Endothelial cell of umbilical vein (primary cell): ENCODE measurements around the gene FER. TPM values are rescaled to one million over a fixed set of nuclear protein-coding genes. Genes with fewer than 3 reads are reported as not detected.

Source experiments
- BruUV-seq: library from RNA; stranded (reverse); fragments of 400-500 nt; replicated peaks from 2 replicates; lab custom pipeline; 2021; lab: Mats Ljungman, UMichigan
- CTCF ChIA-PET: fragments of 300-600, 350-600 bp; sonication (Branson Sonifier 250); formaldehyde crosslinking; loops from one replicate; lab custom pipeline; 2021; ENCODE audit warnings: antibody characterized with exemption, inconsistent platforms; lab: Charles Lee
- POLR2A ChIA-PET: fragments of 300-600, 350-600 bp; sonication (Branson Sonifier 250); formaldehyde crosslinking; loops from one replicate; lab custom pipeline; 2021; ENCODE audit warnings: antibody characterized with exemption, inconsistent platforms; lab: Charles Lee
- DNase-seq: peaks from one replicate; pipeline ENCODE4 v3.0.0-alpha.2; 2011; ENCODE audit warnings: low read depth, low spot score
- FAIRE-seq: peaks from 2 replicates; lab custom pipeline; 2011; peaks lifted over from hg19 to GRCh38; lab: Jason Lieb, UNC
- H2AFZ ChIP-seq: 2 replicates; pipeline ENCODE4 v1.6.0; 2012; ENCODE audit warnings: low read depth, low read length, control low read depth, inconsistent platforms
- H3K27ac ChIP-seq: 2 replicates; pipeline ENCODE4 v1.5.1; 2011; ENCODE audit warnings: low read depth, mild to moderate bottlenecking, control low read depth, low read length, moderate library complexity; ENCODE audit not compliant: insufficient read depth
- H3K27me3 ChIP-seq, 2 experiments: 2 replicates each; pipeline versions ENCODE4 v1.6.0 to v1.6.1; 2011; ENCODE audit warnings: low read length in 2 of 2, mixed read lengths in 1 of 2; ENCODE audit not compliant: control insufficient read depth in 2 of 2, insufficient read depth in 2 of 2
- H3K36me3 ChIP-seq, 2 experiments: 2 replicates in 1 of 2; 3 replicates in 1 of 2; pipeline ENCODE4 v1.5.1; 2011; ENCODE audit warnings: low read length in 2 of 2, mild to moderate bottlenecking in 1 of 2, moderate library complexity in 1 of 2; ENCODE audit not compliant: control insufficient read depth in 2 of 2, insufficient read depth in 2 of 2; ENCODE audit errors: extremely low read depth in 1 of 2
- H3K4me1 ChIP-seq: 3 replicates; pipeline ENCODE4 v1.5.1; 2011; ENCODE audit warnings: mild to moderate bottlenecking, low read length; ENCODE audit not compliant: control insufficient read depth, insufficient read depth; ENCODE audit errors: extremely low read depth
- H3K4me2 ChIP-seq: 2 replicates; pipeline ENCODE4 v1.6.1; 2011; ENCODE audit warnings: low read length, control low read depth, mixed read lengths; ENCODE audit not compliant: insufficient read depth
- H3K4me3 ChIP-seq, 3 experiments: fragments of 200-600 bp in 1 of 3; sonication (generic), shearing (Covaris generic) in 1 of 3; replicated peaks in 1 of 3; 2 replicates each; pipeline ENCODE4 v1.5.1; 2011 to 2016; ENCODE audit warnings: control low read depth in 3 of 3, low read length in 3 of 3, mild to moderate bottlenecking in 2 of 3, inconsistent platforms in 1 of 3, low read depth in 1 of 3, moderate library complexity in 1 of 3; ENCODE audit not compliant: insufficient read depth in 1 of 3
- H3K79me2 ChIP-seq: 2 replicates; pipeline ENCODE4 v1.6.0; 2012; ENCODE audit warnings: low read length, inconsistent platforms; ENCODE audit not compliant: control insufficient read depth, insufficient read depth
- H3K9ac ChIP-seq: replicated peaks from 2 replicates; pipeline ENCODE3; 2011; ENCODE audit warnings: low read length, control low read depth; ENCODE audit not compliant: insufficient read depth; ENCODE audit errors: extremely low read depth
- H3K9me1 ChIP-seq: replicated peaks from 3 replicates; pipeline ENCODE4 v1.6.0; 2011; ENCODE audit warnings: mild to moderate bottlenecking, low read length; ENCODE audit not compliant: control insufficient read depth, insufficient read depth; ENCODE audit errors: extremely low read depth
- H3K9me3 ChIP-seq: replicated peaks from 2 replicates; pipeline ENCODE4 v1.5.1; 2012; ENCODE audit warnings: low read length, inconsistent platforms; ENCODE audit not compliant: control insufficient read depth, insufficient read depth
- H4K20me1 ChIP-seq: replicated peaks from 2 replicates; pipeline ENCODE3; 2011; ENCODE audit warnings: mild to moderate bottlenecking, low read length; ENCODE audit not compliant: control insufficient read depth, insufficient read depth; ENCODE audit errors: extremely low read depth
- EZH2 ChIP-seq: IDR thresholded peaks from 2 replicates; pipeline ENCODE4 v1.6.1; 2012; ENCODE audit warnings: borderline replicate concordance, low read depth, mild to moderate bottlenecking, moderate library complexity, low read length, inconsistent platforms; ENCODE audit not compliant: severe bottlenecking
- FOS ChIP-seq: IDR thresholded peaks from 2 replicates; pipeline ENCODE4 v1.6.1; 2011; ENCODE audit warnings: mild to moderate bottlenecking, low read length, moderate library complexity, borderline replicate concordance; ENCODE audit not compliant: insufficient read depth
- GATA2 ChIP-seq: IDR thresholded peaks from 2 replicates; pipeline ENCODE4 v1.7.0; 2011; ENCODE audit warnings: low read depth, mild to moderate bottlenecking, moderate library complexity, mixed read lengths, low read length; ENCODE audit not compliant: insufficient read length, insufficient read depth
- JUN ChIP-seq: IDR thresholded peaks from 2 replicates; pipeline ENCODE4 v1.6.1; 2011; ENCODE audit warnings: borderline replicate concordance, low read depth; ENCODE audit not compliant: insufficient read length, insufficient read depth
- MYC ChIP-seq: IDR thresholded peaks from one replicate; pipeline ENCODE4 v1.6.1; 2011; ENCODE audit warnings: mild to moderate bottlenecking, low read depth, low read length
- POLR2A ChIP-seq: IDR thresholded peaks from 2 replicates; pipeline ENCODE4 v1.6.1; 2012; ENCODE audit warnings: low read depth, mild to moderate bottlenecking, control low read depth, low read length
- POLR2AphosphoS5 ChIP-seq: IDR thresholded peaks from 2 replicates; pipeline ENCODE4 v1.6.1; 2012; ENCODE audit warnings: low read depth, mild to moderate bottlenecking, control low read depth, low read length, moderate library complexity; ENCODE audit not compliant: insufficient read depth
- dilution Hi-C: fragments of 300-500 bp; cut with MboI; formaldehyde crosslinking; loops from one replicate; pipeline ENCODE4 v1.15.0; 2019; ENCODE audit warnings: low sequenced_read_pairs; ENCODE audit not compliant: extremely low pct_ligation_motif_present
- intact Hi-C: fragments of 100-400 bp; cut with micrococcal nuclease; formaldehyde crosslinking; loops from one replicate; pipeline ENCODE4 v1.10.0; 2022
- polyA plus RNA-seq, 4 experiments: library from polyadenylated mRNA; depleted of rRNA in 3 of 4; stranded (reverse) in 3 of 4; unstranded in 1 of 4; fragments of >200 nt; gene quantifications; 2 replicates each; pipeline versions ENCODE4 v1.2.1 to v1.2.3, GENCODE V29; 2011 to 2012; ENCODE audit warnings: missing spikeins in 1 of 4
- total RNA-seq: library from RNA; stranded (reverse); gene quantifications from 2 replicates; pipeline ENCODE4 v1.2.3, GENCODE V29; 2021
- TF ChIP-seq, protein P1 (sequence below), 2 donors: IDR thresholded peaks; 1 replicate in 1 of 2; 2 replicates in 1 of 2; pipeline ENCODE4 v1.5.1; 2011; ENCODE audit warnings: low read length in 2 of 2, mild to moderate bottlenecking in 2 of 2, moderate library complexity in 2 of 2, control low read depth in 1 of 2, inconsistent platforms in 1 of 2, low read depth in 1 of 2; ENCODE audit not compliant: insufficient read depth in 1 of 2; ENCODE audit errors: extremely low read depth in 1 of 2
- TF ChIP-seq, protein P2 (sequence below): IDR thresholded peaks from 2 replicates; pipeline ENCODE4 v1.6.1; 2011; ENCODE audit not compliant: insufficient read depth, insufficient read length

FER gene
- total and polyA plus RNA-seq, 2 donors (not counting 3 experiments of a cell fraction or from before 2014, with no cell fraction given) = 2.3 to 27.5 TPM

DNA sequence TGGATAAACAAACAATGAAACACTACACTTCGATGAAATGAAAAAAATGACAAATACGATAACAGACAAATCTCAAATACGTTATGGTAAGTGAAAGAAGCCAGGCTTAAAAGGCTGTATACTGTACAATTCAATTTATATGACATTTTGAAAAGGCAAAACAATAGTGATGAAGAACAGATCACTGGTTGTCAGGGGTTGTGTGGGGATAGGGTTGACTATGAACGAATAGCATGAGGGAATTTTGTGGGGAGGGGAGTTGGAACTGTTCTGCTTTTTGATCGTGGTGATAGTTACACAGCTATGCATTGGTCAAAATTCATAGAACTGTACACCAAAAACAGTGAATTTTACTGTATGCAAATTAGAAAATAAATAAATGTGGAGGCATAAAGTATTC lies 7.8 kb upstream of the FER start:
- TF ChIP-seq, protein P1, sequence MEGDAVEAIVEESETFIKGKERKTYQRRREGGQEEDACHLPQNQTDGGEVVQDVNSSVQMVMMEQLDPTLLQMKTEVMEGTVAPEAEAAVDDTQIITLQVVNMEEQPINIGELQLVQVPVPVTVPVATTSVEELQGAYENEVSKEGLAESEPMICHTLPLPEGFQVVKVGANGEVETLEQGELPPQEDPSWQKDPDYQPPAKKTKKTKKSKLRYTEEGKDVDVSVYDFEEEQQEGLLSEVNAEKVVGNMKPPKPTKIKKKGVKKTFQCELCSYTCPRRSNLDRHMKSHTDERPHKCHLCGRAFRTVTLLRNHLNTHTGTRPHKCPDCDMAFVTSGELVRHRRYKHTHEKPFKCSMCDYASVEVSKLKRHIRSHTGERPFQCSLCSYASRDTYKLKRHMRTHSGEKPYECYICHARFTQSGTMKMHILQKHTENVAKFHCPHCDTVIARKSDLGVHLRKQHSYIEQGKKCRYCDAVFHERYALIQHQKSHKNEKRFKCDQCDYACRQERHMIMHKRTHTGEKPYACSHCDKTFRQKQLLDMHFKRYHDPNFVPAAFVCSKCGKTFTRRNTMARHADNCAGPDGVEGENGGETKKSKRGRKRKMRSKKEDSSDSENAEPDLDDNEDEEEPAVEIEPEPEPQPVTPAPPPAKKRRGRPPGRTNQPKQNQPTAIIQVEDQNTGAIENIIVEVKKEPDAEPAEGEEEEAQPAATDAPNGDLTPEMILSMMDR (IDR thresholded peaks at IDR 0.05; ENCODE audit: extremely low read depth in 1 of 2, insufficient read depth in 1 of 2, low read depth in 1 of 2, low read length in 2 of 2) = no peak
- TF ChIP-seq, protein P2, sequence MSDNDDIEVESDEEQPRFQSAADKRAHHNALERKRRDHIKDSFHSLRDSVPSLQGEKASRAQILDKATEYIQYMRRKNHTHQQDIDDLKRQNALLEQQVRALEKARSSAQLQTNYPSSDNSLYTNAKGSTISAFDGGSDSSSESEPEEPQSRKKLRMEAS = no peak
- TF ChIP-seq POLR2AphosphoS5 (no peak), FOS (no peak), POLR2A (no peak), JUN (no peak), GATA2 (no peak), MYC (no peak), EZH2 (no peak)
- peaks cover 8% of the 10 kb centered on the region for H3K4me1 ChIP-seq
- BruUV-seq = no TSS peak
- no peak overlapping the region for H3K27ac ChIP-seq
- H3K9ac ChIP-seq = no peak overlapping the region
- no peaks in the 10 kb centered on the region for H3K79me2 ChIP-seq
- dilution Hi-C loops = no loop called here
- H3K9me1 ChIP-seq = no peaks in the 10 kb centered on the region
- FAIRE-seq (no peak), DNase-seq (no peak)
- intact Hi-C loops = loop anchor here (10.0 kb wide), 1 partner anchor 145 kb away; no protein-coding TSS in a partner anchor
- H3K27me3 ChIP-seq = no peaks in the 10 kb centered on the region
- ChIA-PET CTCF (no interaction called here), POLR2A (no interaction called here)
- H3K4me3 ChIP-seq = no peak overlapping the region
- no peak overlapping the region for H3K4me2 ChIP-seq
- no peak overlapping the region for H2AFZ ChIP-seq
- no peaks in the 10 kb centered on the region for H4K20me1 ChIP-seq
- H3K36me3 ChIP-seq = no peaks in the 10 kb centered on the region
- H3K9me3 ChIP-seq = no peaks in the 10 kb centered on the region
